Neural progenitor cell (in vitro differentiated cells): ENCODE data around the gene MYCN. TPM values are rescaled to one million over a fixed set of nuclear protein-coding genes. Genes with fewer than 3 reads are reported as not detected.

ENCODE experiments used
- DNase-seq: peaks from one replicate; pipeline ENCODE4 v3.0.0-alpha.2; 2016; ENCODE audit warnings: low spot score
- H2AFZ ChIP-seq: fragments of 200-600 bp; sonication (generic); replicated peaks from 2 replicates; pipeline ENCODE4 v1.6.1; 2016; ENCODE audit warnings: antibody characterized with exemption
- H3F3A ChIP-seq: fragments of 200-600 bp; sonication (generic); 2 replicates; pipeline ENCODE4 v1.6.1; 2016; ENCODE audit warnings: antibody characterized with exemption, low read depth
- H3K27ac ChIP-seq: fragments of 200-600 bp; sonication (generic); 2 replicates; pipeline ENCODE4 v1.5.1; 2016; ENCODE audit warnings: mild to moderate bottlenecking
- H3K27me3 ChIP-seq: fragments of 200-600 bp; sonication (generic); 2 replicates; pipeline ENCODE4 v1.6.1; 2016; ENCODE audit warnings: mild to moderate bottlenecking, moderate library complexity
- H3K36me3 ChIP-seq: fragments of 200-600 bp; sonication (generic); 2 replicates; pipeline ENCODE4 v1.5.1; 2016
- H3K4me1 ChIP-seq: fragments of 200-600 bp; sonication (generic); 2 replicates; pipeline ENCODE4 v1.6.1; 2016; ENCODE audit warnings: mixed run types
- H3K4me2 ChIP-seq: fragments of 200-600 bp; sonication (generic); 2 replicates; pipeline ENCODE4 v1.6.1; 2016
- H3K4me3 ChIP-seq: fragments of 200-600 bp; sonication (generic); 2 replicates; pipeline ENCODE4 v1.5.1; 2016
- H3K79me2 ChIP-seq: fragments of 200-600 bp; sonication (generic); 2 replicates; pipeline ENCODE4 v1.6.1; 2016; ENCODE audit warnings: low read depth
- H3K9ac ChIP-seq: fragments of 200-600 bp; sonication (generic); 2 replicates; pipeline ENCODE4 v1.6.1; 2016
- H3K9me3 ChIP-seq: fragments of 200-600 bp; sonication (generic); 2 replicates; pipeline ENCODE4 v1.5.1; 2016; ENCODE audit warnings: low read depth
- H4K20me1 ChIP-seq: fragments of 200-600 bp; sonication (generic); 2 replicates; pipeline ENCODE4 v1.6.1; 2016; ENCODE audit warnings: low read depth
- H3K27ac Mint-ChIP-seq: 3 replicates; pipeline ENCODE4 v1.8.0; 2021; ENCODE audit warnings: mixed read lengths
- H3K27me3 Mint-ChIP-seq: 2 replicates; pipeline ENCODE4 v1.8.0; 2022; ENCODE audit warnings: low read depth, mild to moderate bottlenecking, inconsistent platforms, moderate library complexity, mixed read lengths; ENCODE audit not compliant: insufficient read depth
- H3K36me3 Mint-ChIP-seq: 3 replicates; pipeline ENCODE4 v1.8.0; 2021; ENCODE audit warnings: mixed read lengths
- H3K4me1 Mint-ChIP-seq: 3 replicates; pipeline ENCODE4 v1.8.0; 2021; ENCODE audit warnings: mixed read lengths
- H3K4me3 Mint-ChIP-seq: 3 replicates; pipeline ENCODE4 v1.8.0; 2021; ENCODE audit warnings: mild to moderate bottlenecking, moderate library complexity, mixed read lengths
- H3K9me3 Mint-ChIP-seq: 3 replicates; pipeline ENCODE4 v1.8.0; 2020; ENCODE audit warnings: mixed read lengths
- CTCF ChIP-seq: fragments of 200-600 bp; sonication (generic); IDR thresholded peaks from 2 replicates; pipeline ENCODE4 v1.5.1; 2017; ENCODE audit warnings: antibody characterized with exemption, mild to moderate bottlenecking
- EZH2 ChIP-seq: fragments of 200-600 bp; sonication (generic); IDR thresholded peaks from 2 replicates; pipeline ENCODE4 v1.6.1; 2017; ENCODE audit warnings: antibody characterized with exemption, mild to moderate bottlenecking, moderate library complexity
- EZH2phosphoT487 ChIP-seq: fragments of 200-600 bp; sonication (generic); IDR thresholded peaks from 2 replicates; pipeline ENCODE4 v1.6.1; 2017; ENCODE audit warnings: antibody characterized with exemption
- total RNA-seq: library from RNA; depleted of rRNA; stranded (reverse); fragments of >200 nt; gene quantifications from 2 replicates; pipeline ENCODE4 v1.2.3, GENCODE V29; 2015; ENCODE audit warnings: low replicate concordance

Gene MYCN
- total RNA-seq, 1 donor from 2014 or later: 24.7 TPM

GRCh38 chr2:15967415-15968279, 27.3 kb downstream of the MYCN start:
- Mint-ChIP-seq H3K36me3 (no peaks in the 10 kb centered on the region), H3K27me3 (peaks cover 25% of the 10 kb centered on the region), H3K4me1 (peaks cover 56% of the 10 kb centered on the region), H3K9me3 (no peaks in the 10 kb centered on the region), H3K4me3 (no peak overlapping the region), H3K27ac (peak overlapping the region; percentile 24)
- no peaks in the 10 kb centered on the region for H3K79me2 ChIP-seq
- no peak overlapping the region for H2AFZ ChIP-seq
- no peaks in the 10 kb centered on the region for H3K9me3 ChIP-seq
- H3K27me3 ChIP-seq: peaks cover 26% of the 10 kb centered on the region
- H3K4me1 ChIP-seq: peaks cover 10% of the 10 kb centered on the region
- H3K4me3 ChIP-seq: no peak overlapping the region
- TF ChIP-seq CTCF: no peak
- TF ChIP-seq EZH2phosphoT487: no peak
- TF ChIP-seq EZH2: no peak
- no peak overlapping the region for H3K9ac ChIP-seq
- DNase-seq: no peak
- H3K27ac ChIP-seq: no peak overlapping the region
- peaks cover 9% of the 10 kb centered on the region for H3F3A ChIP-seq
- H3K36me3 ChIP-seq: no peaks in the 10 kb centered on the region
- no peak overlapping the region for H3K4me2 ChIP-seq
- H4K20me1 ChIP-seq: peaks cover 19% of the 10 kb centered on the region

GRCh38 chr2:15968280-15969178, 28.2 kb downstream of the MYCN start:
- peaks cover 9% of the 10 kb centered on the region for H3F3A ChIP-seq
- Mint-ChIP-seq H3K9me3 (no peaks in the 10 kb centered on the region), H3K27me3 (peaks cover 25% of the 10 kb centered on the region), H3K4me3 (no peak overlapping the region), H3K27ac (peak overlapping the region; percentile 24), H3K4me1 (peaks cover 62% of the 10 kb centered on the region), H3K36me3 (no peaks in the 10 kb centered on the region)
- H2AFZ ChIP-seq: no peak overlapping the region
- peaks cover 10% of the 10 kb centered on the region for H3K4me1 ChIP-seq
- no peak overlapping the region for H3K9ac ChIP-seq
- no peaks in the 10 kb centered on the region for H3K9me3 ChIP-seq
- H3K4me3 ChIP-seq: no peak overlapping the region
- H4K20me1 ChIP-seq: peaks cover 19% of the 10 kb centered on the region
- peaks cover 26% of the 10 kb centered on the region for H3K27me3 ChIP-seq
- H3K4me2 ChIP-seq: no peak overlapping the region
- no peak overlapping the region for H3K27ac ChIP-seq
- H3K36me3 ChIP-seq: no peaks in the 10 kb centered on the region
- no peak for TF ChIP-seq EZH2phosphoT487
- TF ChIP-seq EZH2: no peak
- TF ChIP-seq CTCF: no peak
- no peaks in the 10 kb centered on the region for H3K79me2 ChIP-seq
- no peak for DNase-seq

GRCh38 chr2:15969214-15969613, 28.9 kb downstream of the MYCN start:
- TF ChIP-seq EZH2: no peak
- no peak for TF ChIP-seq EZH2phosphoT487
- no peak for TF ChIP-seq CTCF
- H3K4me2 ChIP-seq: no peak overlapping the region

More at GRCh38 chr2:15969214-15969613, 28.9 kb downstream of the MYCN start:
- Histone ChIP-seq H3K79me2 (no peaks in the 10 kb centered on the region), H2AFZ (no peak overlapping the region), H3K4me1 (peaks cover 10% of the 10 kb centered on the region), H4K20me1 (peaks cover 18% of the 10 kb centered on the region), H3K27me3 (peaks cover 26% of the 10 kb centered on the region), H3K9me3 (no peaks in the 10 kb centered on the region), H3K9ac (no peak overlapping the region), H3F3A (peaks cover 9% of the 10 kb centered on the region), H3K27ac (no peak overlapping the region), H3K4me3 (no peak overlapping the region), H3K36me3 (no peaks in the 10 kb centered on the region)
- Mint-ChIP-seq H3K36me3 (no peaks in the 10 kb centered on the region), H3K27ac (no peak overlapping the region), H3K4me3 (no peak overlapping the region), H3K27me3 (peaks cover 26% of the 10 kb centered on the region), H3K4me1 (peaks cover 65% of the 10 kb centered on the region), H3K9me3 (no peaks in the 10 kb centered on the region)
- DNase-seq: no peak
